Ammon's horn (tissue), 1 donor: Measurements from ENCODE around the gene HAO1.
"Not testable (repeated sequence)": the region's sequence is repeated elsewhere in the genome, so short reads cannot be mapped to it uniquely, and the experiment has no call there.

ENCODE experiments used
- DNase-seq: peaks from one replicate; pipeline ENCODE4 v3.0.0-alpha.2; 2016; ENCODE audit warnings: low spot score

HAO1 gene

DNA sequence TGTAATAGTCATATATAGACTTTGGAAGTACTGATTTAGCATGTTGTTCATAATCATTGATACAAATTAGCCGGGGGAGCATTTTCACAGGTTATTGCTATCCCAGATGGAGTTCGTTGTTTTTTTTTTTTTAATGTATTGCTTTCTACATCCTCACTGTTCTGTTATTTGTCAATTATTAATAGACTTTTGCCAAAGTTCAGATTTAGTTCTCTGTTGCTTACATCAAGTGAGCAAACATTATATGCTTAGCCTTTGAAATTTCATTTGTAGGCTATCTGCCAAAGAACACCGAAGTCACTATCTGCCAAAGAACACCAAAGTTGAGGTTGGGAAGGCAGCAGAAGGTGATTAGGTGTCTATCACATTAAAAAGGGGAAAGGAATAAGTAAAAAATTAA lies at the start of gene HAO1:
Gene HAO1, minus strand, starts transcription at position 118 of the 400 bp plus-strand sequence. Its CDS starts 36 bp downstream, at position 82.
- DNase-seq, result no peak

DNA sequence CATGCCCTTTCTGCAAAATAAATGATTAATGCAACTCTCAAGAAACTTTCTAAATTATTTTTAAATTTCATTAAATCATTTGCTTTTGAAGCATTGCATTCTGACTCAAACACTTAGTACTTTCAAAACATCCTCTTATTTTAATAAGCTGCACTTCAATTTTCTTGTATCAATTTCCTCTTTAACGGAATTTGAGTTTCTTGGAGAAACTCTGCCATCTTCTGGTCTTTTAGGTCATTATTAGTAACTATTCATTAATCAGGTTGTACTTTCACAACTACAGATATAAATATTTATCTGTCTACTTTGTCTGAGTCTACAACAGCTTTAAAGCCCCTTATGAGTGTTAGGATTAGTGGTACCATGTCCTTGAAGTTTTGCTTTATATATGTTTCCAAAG lies 49.1 kb upstream of the HAO1 start:
- DNase-seq, result no peak

DNA sequence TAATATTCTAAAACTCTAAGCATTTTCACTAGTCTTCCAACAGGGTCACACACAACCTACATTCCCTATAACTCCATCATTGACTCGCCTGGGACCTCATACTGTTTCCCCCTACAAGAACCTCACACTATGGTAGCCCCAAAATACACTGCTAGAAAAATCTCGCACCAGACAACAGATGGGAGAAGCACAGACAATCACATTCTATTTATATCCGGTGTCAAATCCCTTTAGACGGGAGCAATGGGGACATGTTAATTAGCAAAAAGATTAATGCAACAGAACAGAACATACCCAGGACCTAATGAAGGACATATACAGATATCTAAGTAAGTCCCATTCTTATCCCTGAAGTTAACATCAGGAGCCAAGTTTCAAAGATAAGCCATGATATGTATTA lies 45.7 kb upstream of the HAO1 start:
- DNase-seq, result no peak

DNA sequence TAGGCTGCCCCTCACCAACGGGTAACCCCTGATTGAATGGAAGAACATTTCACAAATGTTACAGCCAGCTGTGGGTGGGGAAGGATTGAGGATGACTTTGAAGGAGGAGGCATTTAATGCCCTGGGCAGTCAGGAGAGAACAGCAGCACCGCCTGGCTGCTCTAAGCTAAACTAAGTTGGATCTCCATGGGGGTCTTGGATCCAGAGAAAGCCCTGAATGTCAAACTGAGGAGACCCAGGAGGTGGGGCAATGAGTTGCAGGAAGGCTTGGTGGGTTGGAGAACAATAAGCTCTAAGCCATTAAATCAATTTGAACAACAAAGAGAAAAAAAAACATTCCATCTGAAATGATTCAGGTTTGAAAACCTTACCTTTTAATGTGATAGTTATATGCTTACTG lies 43.9 kb upstream of the HAO1 start:
- DNase-seq, result no peak

DNA sequence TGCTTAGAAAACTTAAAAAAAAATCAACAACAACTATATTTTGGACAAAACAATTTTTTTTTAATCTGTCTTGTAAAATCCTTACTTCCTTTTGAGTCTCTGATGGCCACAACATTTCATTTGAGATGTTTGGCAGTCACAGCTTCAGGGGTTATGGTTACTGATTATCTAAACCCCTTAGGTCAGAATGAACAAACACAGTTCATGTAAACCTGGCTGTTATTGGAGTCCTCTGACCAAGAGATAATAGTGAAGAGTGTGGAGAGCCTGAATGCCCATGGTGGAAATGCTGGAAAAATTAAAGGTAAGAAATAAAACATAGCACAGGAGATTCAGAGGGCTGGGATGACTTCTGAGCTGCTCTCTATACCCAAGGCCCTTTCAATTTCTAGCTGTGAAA lies 41.1 kb upstream of the HAO1 start:
- no peak for DNase-seq

DNA sequence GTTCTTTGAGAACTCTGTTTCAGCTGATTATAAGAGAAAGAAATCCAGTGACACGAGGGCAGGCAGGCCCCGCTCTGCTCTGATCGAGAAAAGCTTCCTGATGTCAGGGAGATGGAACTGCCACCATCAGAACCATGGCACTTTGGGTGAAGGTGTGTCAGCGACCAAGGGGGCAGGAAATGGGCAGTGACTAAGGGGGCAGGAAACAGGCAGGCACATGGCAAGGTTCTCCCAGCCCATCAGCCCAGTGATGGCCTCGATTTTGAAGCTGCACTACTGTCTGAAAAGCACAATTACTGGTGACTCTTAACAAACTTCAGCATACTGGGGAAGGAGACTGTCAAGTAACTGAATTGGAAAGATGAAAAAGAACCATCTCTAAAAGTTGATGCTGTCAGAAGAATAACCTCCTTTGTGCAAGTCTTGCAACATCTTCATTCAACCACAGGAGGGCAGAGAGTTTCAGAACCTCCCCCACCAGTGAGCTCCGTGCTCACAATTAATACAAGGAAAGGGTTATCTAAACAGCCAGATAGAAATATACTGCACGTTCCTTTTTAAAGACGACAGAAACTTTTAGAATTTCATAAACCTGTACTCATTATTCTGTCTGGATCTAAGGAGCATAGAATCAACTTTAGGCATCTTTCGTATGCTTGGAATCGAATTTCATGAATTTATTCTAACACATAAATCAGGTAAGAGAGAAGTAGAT lies 40.2 kb upstream of the HAO1 start:
- peak; percentile 59 for DNase-seq

DNA sequence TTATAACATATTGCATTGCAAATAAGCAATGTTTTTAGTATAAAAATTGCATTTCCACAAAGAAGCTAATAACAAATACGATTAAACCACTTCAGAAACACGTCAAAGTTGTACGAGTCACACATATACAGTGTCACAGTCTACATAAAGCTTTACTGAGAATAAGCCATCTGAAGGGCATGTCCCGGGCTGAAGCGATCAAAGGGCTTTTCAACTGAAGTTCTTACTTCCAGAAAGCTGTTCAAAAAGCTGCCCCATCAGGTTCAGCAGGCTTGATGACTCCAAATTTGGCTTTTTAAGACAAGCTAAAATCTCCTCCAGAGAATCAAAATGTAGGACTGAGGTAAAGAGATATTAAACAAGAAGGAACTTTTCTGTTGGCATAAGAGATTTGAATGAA lies 37.5 kb upstream of the HAO1 start:
- DNase-seq, result no peak

DNA sequence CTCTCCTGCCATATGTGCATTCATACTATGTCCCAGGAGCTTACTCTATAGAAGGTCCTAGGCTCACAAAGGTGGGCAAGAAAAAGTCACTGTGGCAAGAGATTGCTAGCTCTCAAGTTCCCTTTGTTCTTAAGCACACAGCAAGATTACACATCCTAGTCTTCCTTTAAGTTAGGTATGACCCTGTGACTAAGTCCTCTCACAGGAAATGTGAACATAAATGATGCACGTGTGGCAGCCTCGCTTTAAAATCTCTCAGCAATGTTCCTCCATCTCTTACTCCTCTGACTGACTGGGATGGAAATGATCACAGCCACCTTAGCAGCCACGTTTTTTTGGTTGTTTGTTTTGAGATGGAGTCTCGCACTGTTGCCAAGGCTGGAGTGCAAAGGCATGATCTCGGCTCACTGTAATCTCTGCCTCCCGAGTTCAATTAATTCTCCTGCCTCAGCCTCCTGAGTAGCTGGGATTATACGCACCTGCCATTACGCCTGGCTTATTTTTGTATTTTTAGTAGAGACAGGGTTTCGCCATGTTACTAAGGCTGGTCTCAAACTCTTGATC lies 35.7 kb upstream of the HAO1 start:
- DNase-seq, result no peak

DNA sequence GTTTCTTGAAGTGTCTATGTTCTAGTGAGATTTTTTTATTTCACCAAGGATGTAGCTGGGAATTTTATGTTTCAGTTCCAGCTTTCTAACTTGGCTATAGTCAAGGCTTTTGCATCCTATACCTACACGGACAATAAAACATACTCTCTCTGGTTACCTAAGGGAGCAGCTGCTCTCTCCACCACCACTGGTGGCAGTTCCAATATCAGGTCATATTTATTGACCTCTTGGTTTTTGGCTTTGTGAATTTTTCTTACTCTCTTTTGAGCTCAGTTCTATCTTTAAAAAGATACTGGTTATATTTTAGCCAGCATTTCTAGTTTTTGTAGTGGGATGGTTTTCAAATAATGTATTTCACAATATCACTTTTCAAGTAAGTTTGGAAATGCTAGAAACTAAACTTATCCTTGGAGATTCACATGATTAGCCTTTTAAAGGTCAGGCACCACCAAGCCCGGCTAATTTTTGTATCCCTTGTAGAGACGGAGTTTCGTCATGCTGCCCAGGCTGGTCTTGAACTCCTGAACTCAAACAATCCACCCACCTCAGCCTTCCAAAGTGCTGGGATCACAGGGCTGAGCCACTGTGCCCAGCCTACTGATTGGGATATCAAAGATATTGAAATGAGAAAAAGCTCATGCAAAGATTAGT lies 34.7 kb upstream of the HAO1 start:
- no peak for DNase-seq

DNA sequence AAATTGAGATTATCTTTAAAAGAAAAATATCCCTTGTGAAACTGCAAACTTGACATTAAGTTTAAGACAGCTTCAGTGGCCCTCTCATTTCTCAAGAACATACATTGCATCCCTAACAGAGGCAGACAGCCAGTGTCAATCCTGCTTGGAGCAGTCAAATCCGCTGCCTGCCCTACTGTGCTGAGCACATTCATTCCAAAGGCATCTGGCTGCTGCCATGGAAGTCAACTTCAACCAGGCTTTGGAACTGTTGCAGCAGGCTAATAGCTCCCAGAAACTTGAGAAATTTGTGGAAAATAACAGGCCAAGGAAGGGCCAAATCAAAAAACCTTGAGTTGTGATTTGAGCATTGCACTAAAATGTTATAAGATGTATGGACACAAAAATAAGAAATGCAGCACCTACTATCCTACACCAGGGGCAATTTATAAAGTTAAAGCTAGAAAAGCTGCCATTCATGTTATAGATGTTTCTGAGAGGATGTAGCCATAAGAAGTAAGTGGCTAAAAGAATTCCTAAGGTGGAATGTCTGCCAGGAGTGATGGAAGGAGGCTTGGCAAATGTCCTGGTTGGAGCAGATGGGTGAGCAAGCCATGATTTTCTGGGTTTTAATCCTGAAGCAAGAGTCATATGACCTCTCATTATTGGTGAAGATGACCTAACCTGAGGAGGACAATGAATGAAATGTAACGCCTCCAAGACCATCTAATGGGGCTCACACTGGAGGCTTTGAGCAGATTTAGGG lies 31.4 kb upstream of the HAO1 start:
- DNase-seq, result no peak

DNA sequence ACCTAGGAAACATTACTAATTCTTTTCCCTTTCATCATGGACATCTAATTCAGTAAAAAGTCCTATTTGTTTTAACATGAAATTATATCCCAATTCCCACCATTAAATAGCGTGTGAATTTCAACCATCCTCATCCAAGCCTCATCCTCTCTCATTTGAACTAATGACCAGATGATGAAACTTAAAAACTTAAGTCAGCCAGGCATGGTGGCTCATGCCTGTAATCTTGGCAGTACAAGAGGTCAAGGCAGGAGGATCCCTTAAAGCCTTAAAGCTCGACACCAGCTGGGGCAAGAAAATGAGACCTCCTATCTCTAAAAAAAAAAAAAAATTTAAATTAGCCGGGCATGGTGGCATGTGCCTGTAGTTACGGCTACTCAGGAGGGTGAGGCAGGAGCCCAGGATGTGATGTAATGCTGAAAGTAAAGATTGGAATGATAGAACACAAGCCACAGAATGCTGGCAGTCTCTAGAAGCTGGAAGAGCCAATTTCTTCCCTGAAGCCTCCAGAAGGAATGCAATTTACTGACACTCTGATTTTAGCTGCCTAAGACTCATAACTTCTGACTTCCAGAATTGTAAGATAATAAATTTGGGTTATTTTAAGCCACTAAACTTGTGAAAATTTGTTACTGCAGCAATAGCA lies 27.1 kb upstream of the HAO1 start:
- DNase-seq, result no peak

DNA sequence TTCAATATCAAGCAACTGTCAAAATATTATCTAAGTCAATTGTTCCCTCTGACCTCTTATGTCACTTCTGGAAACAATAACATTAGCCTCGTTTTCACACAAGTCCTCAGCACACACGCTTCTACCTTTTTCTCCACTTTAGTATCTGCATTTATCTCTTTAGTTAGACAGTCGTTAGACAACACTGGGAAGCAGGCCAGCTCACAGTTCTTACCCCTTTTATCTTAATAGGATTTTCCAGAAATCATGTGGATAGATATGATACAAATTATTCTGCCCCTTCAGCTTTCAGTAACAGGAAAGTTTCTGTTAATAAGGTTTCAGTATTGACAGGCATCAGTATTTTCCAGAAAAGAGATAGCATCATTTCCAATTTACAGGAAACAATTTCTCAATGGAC lies 25.9 kb upstream of the HAO1 start:
- DNase-seq, result no peak

DNA sequence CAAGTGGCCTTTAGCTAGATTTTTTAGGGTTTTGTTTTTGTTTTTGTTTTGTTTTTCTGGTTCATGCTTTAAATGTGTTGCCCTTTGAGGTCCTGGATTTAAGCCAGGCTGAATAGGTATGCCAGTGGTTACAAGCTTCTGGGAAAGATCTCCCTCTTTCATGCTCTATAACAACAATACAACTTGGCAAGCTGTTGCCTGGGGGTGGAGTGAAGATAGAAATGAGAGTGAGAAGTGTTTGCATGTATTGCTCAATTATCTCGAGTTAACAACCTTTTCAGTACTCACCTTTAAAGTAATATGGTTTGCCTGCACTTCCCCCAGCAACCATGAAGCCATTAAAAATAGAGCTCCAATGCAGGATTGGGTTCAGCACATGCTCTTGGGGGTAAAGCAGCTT lies 19.2 kb upstream of the HAO1 start:
- DNase-seq, result no peak

DNA sequence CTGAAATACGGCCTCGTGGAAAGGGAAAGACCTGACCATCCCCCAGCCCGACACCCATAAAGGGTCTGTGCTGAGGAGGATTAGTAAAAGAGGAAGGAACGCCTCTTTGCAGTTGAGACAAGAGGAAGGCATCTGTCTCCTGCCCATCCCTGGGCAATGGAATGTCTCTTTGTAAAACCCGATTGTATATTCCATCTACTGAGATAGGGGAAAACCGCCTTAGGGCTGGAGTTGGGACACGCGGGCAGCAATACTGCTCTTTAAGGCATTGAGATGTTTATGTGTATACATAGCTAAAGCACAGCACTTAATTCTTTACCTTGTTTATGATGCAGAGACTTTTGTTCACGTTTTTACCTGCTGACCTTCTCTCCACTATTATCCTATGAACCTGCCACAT lies 16.3 kb upstream of the HAO1 start:
- DNase-seq, result not testable (repeated sequence)

DNA sequence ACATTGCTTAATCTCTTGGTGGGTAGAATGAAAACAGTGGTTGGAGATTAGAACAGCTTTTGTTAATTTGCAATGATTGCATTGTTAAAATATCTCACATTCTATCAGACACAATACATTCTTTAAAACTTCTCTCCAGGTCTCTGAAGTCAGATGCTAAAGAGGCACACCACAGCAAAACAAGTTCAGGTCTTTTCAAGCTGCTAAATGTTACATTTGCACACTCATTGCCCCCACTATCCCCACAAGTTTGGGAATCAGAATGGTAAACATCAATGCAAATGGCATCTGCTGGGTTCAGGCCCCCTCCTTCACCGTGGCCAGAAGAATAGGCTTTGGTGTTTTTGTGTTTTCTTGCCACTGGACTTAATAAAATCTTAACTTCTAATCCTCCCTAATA lies 10.1 kb upstream of the HAO1 start:
- DNase-seq, result no peak

DNA sequence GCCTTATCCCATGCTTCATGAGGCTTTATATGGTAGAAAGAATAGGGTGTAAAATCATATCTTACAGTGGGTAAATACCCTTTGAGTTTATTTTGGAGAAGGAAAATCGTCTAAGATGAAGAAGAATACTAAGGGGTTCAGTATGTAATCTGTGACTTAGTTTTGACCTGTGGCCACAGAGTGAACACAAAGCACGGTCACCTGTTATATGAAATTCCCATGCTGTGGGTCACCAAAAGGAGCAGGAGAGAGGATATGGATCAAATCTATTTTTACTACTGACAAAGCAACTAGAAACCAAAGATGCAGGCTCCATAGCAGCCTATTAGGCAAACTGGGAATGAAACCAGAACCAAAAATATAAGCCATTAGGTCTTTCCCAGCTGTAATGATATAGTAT lies 3.6 kb upstream of the HAO1 start:
- no peak for DNase-seq

DNA sequence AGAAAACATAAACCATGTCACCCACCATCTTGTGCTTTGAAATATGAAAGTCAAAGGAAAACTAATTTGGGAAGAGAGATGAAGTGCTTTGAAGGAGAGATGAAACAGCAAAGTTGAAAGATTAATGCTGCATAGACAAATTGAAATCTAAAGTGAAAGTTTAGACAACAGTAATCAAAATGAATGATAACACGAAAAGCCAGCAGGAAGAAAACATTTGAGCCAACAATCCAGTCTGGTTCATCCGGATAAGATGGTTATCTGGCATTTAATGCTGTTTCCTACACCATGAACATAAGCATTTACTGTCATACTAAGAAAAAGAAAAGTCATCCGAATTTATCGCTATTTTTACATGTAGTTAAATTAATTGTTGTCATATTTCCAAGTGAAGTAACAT lies 595 bp downstream of the HAO1 start:
- no peak for DNase-seq

DNA sequence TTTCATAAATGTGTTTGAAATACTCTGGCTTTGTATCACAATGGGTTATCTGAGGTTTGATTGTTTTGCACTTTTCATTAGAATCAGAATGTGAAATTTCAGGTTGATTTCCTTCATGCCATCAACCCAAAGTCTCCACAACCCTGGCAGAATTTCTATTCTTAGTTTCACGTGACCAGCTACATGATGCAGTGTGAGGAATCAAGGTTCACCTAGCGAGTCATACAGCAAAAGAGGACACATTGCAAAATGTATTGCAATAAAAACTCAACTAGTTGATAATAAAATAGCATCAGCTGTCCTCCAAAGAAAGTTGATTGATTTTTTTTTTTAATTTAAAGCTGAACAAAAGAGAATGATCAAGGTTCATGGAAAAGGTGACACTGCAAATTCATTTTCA lies 2.2 kb downstream of the HAO1 start:
- no peak for DNase-seq

DNA sequence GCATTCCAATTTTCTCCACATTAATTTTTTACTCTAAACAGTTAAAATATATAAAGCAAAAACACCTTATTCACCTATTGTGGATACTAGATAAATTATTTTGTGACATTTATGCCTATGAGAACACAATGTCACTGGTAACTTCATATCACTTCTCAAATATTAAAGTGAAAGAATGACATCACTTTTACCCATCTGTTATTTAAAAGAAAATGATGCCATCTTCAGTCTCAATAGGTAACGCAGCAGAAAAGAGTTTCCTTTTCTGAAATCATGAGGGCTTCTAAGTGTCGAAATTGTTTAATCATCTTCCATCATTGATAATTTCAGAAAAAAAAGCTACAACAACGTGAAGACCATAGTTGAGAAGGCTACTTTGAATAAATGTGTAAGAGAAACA lies 2.9 kb downstream of the HAO1 start:
- no peak for DNase-seq

DNA sequence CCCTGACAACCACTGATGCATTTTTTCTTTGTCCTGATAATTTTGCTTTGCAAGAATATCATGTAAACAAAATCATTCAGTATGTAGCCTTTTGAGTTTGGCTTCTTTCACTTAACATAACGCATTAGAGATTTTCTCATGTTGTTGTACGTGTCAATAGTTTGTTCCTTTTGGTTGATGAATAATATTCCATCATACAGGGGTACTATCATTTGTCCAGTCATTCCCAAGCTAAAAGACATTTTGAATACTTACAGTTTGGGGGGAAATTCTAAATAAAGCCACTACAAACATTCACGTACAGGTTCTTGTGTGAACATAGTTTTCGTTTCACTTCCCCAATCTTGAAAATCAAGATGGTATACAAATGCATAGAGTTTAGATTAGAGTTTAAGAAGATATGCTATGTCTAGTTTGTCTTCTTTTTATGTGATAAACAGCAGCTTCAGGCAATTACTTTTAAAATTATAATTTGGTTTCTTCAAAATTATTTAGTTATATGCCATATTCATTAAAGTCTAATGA lies 5.2 kb downstream of the HAO1 start:
- DNase-seq, result no peak

DNA sequence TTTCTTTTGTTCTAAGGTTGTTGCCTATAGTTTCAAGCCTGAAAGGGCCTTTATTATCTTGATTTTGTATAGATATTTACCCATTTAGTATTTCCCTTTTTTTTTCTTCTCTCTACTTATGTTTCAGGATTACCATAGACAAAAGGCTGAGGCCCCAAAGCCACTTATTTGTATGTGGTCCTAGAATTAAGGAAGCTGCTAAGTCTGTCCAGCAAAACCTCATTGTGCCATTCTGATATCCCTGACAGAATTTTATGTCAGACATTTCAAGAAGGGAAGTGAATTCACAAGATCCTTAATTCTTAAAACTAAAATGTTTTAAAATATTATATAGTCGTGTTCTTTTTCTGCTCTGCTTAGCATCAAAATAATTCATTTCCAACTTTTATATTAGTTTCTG lies 6.9 kb downstream of the HAO1 start:
- no peak for DNase-seq

DNA sequence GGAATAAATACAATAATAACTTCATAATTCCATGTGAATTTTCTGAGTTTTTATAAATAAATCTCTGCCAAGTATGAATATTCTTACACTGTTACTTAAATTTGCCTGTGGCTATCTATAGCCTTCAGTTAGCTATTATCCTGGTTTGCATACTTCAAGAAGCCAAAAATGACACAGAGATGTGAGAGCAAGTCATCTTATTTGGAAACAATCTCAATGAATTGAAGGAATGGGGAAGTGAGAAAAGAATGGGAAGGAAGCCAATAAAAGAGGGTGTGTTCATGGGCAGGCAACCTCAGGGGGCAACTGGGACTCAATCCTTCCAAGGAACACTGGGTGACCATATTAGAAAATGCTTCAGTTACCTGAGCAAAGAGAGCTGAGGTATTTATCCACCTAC lies 9.9 kb downstream of the HAO1 start:
- DNase-seq, result no peak
